ENCODE measurements around the gene CHRDL2.
"Not testable (repeated sequence)": the region's sequence is repeated elsewhere in the genome, so short reads cannot be mapped to it uniquely, and the experiment has no call there.

Gene CHRDL2

DNA sequence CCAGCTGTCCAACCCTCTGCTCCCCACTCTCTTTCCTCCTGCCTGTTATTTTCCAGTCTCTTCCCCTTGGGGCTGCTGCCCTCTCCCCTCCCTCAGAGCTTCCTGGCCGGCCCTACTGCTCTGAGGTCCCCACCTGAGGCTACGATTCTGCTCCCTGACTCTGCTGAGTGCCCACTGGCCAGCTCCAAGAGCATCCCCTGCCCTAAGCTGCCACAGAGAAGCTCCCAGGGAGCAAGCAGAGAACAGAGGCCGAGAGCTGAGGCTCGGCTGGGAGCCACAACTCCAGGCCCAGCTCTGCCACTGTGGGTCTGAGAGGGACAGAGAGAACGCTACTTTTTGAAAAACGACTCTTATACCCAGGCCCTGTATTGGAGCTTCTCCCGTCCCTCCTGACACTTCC is 61.1 kb downstream of the CHRDL2 start:
- DNase-seq (ENCODE audit: low read depth) = no peak

DNA sequence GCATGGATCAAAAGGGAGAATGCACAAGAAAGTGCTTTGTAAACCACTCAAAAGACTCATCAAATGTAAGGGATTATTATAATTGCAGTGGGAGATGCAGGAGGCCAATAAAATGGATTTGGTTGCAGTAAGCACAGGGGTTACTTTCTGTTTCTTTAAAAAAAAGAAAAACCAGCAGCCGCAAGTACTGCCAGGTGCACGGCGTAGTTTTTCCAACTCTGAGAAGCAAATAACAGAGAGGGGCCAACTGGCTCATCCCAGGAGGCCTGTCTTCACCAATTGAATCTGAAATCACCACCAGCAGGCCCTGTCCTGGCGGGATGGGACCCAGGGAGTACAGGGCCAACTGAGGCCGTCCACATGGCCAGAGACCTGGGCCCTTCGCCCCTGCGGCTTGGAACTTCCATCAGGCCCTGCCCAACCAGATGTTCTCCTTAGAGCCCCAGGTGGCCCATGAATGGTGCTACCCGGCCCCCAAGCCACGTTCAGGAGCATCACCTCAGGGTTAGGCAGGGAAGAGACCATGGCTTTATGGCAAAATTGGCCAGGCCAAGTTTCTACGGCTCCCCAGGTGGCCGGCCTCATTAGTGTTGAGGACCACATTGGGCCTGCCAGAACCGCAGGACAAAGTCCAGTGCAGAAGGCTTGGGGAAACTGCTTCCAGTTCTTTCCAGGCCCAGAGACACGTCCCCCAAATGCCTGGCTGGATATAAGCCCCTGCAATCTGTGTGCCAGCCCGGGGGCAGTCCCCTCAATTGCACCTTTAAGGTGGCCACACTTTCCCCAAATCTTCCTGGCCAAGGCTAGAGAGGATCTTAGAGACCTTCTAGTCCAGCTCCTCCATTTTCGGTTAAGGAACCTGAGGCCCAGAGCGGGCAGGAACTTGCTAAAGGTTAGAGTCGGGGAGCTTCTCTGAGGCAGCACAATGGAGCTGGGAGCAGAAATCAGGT is 61.7 kb downstream of the CHRDL2 start:
- DNase-seq (ENCODE audit: low read depth) = no peak

DNA sequence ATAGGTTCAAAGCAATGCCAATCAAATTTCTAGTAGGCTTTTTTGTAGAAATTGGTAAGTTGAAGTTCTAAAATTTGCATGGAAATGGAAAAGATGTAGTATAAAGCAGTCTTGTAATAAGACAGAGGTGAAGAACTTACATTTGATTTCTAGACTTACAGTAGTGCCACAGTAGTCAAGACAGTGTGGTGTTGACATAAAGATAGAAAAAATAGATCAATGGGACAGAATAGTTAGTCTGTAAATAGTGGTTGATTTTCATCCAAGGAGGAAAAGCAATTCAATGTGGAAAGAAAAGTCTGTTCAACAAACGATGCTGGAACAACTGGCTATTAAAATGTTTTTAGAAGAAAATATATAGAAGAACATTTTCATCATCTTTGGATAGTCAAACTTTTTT is 67.9 kb downstream of the CHRDL2 start:
- DNase-seq (ENCODE audit: low read depth) = no peak

DNA sequence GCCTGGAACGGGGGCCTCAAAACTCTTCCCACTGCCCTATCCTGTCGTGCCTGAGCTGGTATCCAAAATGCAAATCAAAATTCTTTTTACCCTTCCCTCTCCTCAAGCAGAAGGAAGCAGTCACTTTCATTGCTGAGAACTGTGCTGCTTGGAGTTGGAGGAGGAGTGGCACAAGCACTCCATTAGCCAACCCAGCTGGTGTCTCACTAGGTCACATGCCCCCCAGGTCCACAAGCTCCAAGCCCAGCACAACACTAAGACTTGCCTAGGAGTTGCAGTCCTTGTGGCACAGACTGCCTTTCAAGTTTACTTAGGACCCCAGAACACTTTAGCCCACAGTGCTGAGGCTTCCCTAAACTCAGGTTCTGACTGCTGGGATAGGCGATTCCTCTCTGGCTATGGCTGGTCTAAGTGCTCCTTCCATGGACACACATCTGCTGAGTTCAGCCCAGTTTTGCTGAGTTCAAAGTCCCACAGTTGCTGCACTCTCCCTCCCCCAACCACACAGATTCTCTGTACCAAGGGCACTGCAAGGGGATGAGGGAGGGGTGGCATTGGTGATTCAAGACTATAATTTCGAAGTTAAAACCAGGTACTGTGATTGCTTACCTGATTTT is 68.6 kb downstream of the CHRDL2 start:
- no peak for DNase-seq (ENCODE audit: low read depth)

DNA sequence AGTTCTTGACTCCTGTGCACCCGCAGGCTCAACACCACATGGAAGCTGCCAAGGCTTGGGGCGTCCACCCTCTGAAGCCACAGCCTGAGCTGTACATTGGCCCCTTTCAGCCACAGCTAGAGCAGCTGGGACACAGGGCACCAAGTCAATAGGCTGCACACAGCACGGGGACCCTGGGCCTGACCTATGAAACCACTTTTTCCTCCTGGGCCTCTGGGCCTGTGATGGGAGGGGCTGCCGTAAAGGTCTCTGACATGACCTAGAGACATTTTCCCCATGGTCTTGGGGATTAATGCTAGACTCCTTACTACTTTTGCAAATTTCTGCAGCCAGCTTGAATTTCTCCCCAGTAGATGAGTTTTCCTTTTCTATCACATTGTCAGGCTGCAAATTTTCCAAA is 72.1 kb downstream of the CHRDL2 start:
- not testable (repeated sequence) for DNase-seq (ENCODE audit: low read depth)

DNA sequence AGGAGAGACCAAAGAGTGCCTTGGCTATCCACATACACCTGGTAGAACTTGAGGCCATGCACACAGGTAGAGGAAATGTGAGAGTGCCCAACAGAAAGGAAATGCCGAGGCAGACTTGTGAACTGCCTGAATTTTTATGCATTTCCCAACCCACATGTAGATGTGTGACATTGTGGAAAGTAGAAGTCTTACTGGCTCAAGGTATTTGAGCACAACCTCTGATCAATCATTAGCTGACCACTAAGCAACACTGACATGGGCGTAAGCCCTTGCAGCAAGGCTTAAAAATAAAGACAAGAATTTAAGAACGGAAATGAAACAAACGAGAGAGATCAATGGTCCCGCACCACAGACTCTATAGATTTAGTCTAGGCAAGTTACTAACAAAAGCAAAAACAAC is 76.2 kb downstream of the CHRDL2 start:
- DNase-seq (ENCODE audit: low read depth) = no peak

DNA sequence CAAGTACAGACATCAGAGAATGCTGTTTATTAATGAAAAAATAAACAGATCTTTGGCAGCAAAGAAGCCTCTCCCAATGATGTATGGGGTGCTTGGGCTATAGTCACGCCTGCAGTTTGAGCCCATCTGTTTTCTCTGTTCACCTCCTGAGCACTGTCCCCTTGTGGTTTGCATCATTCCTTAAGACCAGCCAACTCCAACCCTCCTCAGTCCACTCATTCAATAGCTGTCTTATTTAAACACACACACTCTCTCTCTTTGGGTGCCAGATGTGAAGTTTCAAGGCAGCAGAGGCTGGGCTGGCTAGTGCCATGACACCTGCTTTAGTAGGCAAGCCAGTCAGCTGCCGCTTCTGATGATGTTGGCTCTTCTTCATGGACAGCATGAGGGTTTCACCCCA is 80.7 kb downstream of the CHRDL2 start:
- no peak for DNase-seq (ENCODE audit: low read depth)

DNA sequence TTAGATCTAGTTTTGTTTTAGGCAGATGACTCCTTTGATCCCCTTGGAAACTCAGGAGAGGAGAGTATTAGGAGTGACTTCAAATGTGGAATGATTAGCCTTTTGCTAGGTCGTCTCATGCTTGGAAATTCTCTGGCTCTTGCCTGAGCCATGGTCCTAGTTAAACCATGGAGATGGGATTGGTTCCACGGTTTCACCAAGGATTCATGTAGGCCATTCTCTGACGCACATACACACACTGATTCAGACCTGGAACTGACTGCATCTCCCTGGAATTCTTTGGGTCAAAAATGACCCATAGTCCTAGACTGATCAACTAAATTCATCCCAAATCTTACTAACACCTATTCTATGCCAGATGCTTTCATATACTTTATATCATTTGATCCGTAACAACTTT is 82.3 kb downstream of the CHRDL2 start:
- DNase-seq (ENCODE audit: low read depth) = peak; percentile 22

DNA sequence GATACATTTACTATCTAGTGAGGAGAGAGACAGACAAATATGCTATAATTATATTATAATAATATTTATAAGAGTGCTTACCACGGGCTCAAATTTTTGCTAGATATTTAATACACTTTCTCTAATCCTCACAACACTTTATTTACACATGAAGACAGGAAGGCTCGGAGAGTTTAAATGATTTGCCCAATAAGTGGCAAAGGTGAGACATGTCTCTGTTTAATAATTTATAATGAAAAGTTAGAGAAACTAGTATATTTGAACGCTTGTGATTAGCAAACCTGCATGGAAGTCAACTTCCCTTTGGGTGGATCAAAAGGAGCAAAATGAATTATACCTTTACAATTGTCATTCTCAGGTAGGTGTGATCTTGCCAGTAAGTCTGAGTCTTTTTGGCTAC is 83.4 kb downstream of the CHRDL2 start:
- DNase-seq (ENCODE audit: low read depth) = no peak

DNA sequence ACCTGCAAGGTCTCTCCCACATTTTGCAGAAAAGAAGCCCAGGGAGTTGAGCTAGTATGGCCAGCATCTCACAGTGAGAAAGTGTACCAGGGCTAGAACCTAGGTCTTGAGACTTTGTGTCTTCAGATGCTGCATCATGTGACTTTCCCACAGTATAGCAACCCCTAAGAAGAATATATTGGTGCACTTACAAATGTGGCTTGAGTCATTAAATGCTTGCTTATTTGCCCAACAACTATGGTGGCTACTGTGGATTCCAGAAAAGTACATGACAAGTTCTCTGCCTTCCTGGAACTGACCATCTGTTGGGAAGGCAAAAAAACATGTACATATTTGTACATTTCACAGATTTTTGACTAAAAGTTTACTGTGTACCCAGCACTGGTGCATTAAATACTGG is 83.8 kb downstream of the CHRDL2 start:
- DNase-seq (ENCODE audit: low read depth) = no peak

DNA sequence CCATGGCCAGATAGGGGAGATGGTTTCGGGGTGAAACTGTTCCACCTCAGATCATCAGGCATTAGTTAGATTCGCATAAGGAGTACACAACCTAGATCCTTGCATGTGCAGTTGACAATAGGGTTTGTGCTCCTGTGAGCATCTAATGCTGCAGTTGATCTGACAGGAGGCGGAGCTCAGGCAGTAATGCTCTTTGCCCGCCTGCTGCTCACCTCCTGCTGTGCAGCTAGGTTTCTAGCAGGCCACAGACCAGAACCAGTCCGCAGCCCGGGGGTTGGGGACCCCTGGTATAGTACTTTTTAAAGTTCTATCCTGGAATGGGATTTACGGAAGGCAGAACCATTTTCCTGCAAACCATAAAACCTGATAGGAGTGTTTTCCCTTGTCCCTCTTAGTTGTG is 84.3 kb downstream of the CHRDL2 start:
- no peak for DNase-seq (ENCODE audit: low read depth)

Data from ELR (cell line).